ENCODE results near the gene DAP.

- no peak for TF ChIP-seq CTCF (IDR thresholded peaks at IDR 0.05)
- no peak for TF ChIP-seq POLR2A (IDR thresholded peaks at IDR 0.05)
- TF ChIP-seq POLR2AphosphoS5 (IDR thresholded peaks at IDR 0.05): no peak
Observed at GRCh38 chr5:10704949-10705621, 55.9 kb downstream of the DAP start.
